H1 (cell line): ENCODE results near the gene B4GAT1. TPM values are rescaled to one million over a fixed set of nuclear protein-coding genes. Genes with fewer than 3 reads are reported as not detected.

ENCODE experiments used
- CBX8 ChIP-seq: fragments of 300-800, 300-1000 bp; sonication (generic); IDR thresholded peaks from 2 replicates; pipeline ENCODE4 v1.7.1; 2016; ENCODE audit warnings: low read depth, low read length, borderline replicate concordance
- HDAC2 ChIP-seq, 2 experiments: fragments of 300-600 bp in 1 of 2; sonication (generic) in 1 of 2; IDR thresholded peaks; 2 replicates each; pipeline ENCODE4 v1.6.1; 2011 to 2012; ENCODE audit warnings: low read depth in 2 of 2, low read length in 2 of 2, mild to moderate bottlenecking in 2 of 2, moderate library complexity in 2 of 2, borderline replicate concordance in 1 of 2, inconsistent platforms in 1 of 2
- YY1 ChIP-seq: IDR thresholded peaks from 2 replicates; pipeline ENCODE4 v1.6.1; 2011; ENCODE audit warnings: low read depth, mild to moderate bottlenecking, low read length
- polyA plus RNA-seq, 7 experiments: library from polyadenylated mRNA; depleted of rRNA in 3 of 7; stranded (reverse) in 5 of 7; unstranded in 2 of 7; fragments of >200 nt in 5 of 7; fragments of 200-250 nt in 2 of 7; gene quantifications; 1 replicate in 5 of 7; 2 replicates in 1 of 7; 4 replicates in 1 of 7; pipeline versions ENCODE4 v1.2.1 to v1.2.3, GENCODE V29; 2011 to 2013; ENCODE audit warnings: missing spikeins in 2 of 7, mixed read lengths in 2 of 7
- total RNA-seq: library from RNA; stranded (reverse); fragmentation: NEBNext Ultra II Directional; extraction: Animal tissue kit (Norgen Biotek cat#: 25700); gene quantifications from 2 replicates; pipeline ENCODE4 v1.2.1, GENCODE V29; 2021

B4GAT1 gene
- total and polyA plus RNA-seq, 2 of the 8 experiments (the other 6 are each of a cell fraction or from before 2014, with no cell fraction given): 22.2 to 27.8 TPM

- TF ChIP-seq CBX8 (no peak), YY1 (no peak), HDAC2 (IDR thresholded peaks at IDR 0.05; ENCODE audit: borderline replicate concordance in 1 of 2, low read depth in 2 of 2, low read length in 2 of 2) (no peak)
Measured at GRCh38 chr11:66309475-66309874, 38.0 kb downstream of the B4GAT1 start (continued).
